Left ventricle myocardium inferior (tissue), 1 donor: ENCODE data around the gene SAV1. TPM values are rescaled to one million over a fixed set of nuclear protein-coding genes. Genes with fewer than 3 reads are reported as not detected.

ENCODE experiments used
- DNase-seq: peaks from one replicate; pipeline ENCODE4 v3.0.0-alpha.2; 2020
- H3K27ac ChIP-seq: fragments of 200-600 bp; replicated peaks from 2 replicates; pipeline ENCODE4 v1.8.0; 2021
- H3K27me3 ChIP-seq: fragments of 200-600 bp; 2 replicates; pipeline ENCODE4 v1.8.0; 2021; ENCODE audit warnings: low read depth
- H3K36me3 ChIP-seq: fragments of 200-600 bp; 2 replicates; pipeline ENCODE4 v1.8.0; 2021
- H3K4me1 ChIP-seq: fragments of 200-600 bp; 2 replicates; pipeline ENCODE4 v1.8.0; 2021
- H3K4me3 ChIP-seq: fragments of 200-600 bp; 2 replicates; pipeline ENCODE4 v1.8.0; 2021; ENCODE audit warnings: mild to moderate bottlenecking, moderate library complexity
- H3K9me3 ChIP-seq: fragments of 200-600 bp; replicated peaks from 2 replicates; pipeline ENCODE4 v1.8.0; 2021
- intact Hi-C: fragments of 100-400 bp; cut with micrococcal nuclease; formaldehyde crosslinking; loops from one replicate; pipeline ENCODE4 v1.11.0; 2022
- total RNA-seq: library from RNA; stranded (reverse); fragmentation: NEBNext Ultra II Directional; extraction: Animal tissue kit (Norgen Biotek cat#: 25700); gene quantifications from one replicate; pipeline ENCODE4 v1.2.1, GENCODE V29; 2021
- TF ChIP-seq, protein P1 (sequence below): fragments of 200-600 bp; IDR thresholded peaks from 2 replicates; pipeline ENCODE4 v1.8.0; 2021; ENCODE audit warnings: antibody characterized with exemption, mild to moderate bottlenecking, borderline replicate concordance
- donor health status: DM: no; HTN: yes; CAD: no; lungs with severe emphysema.

The SAV1 gene
- total RNA-seq, 1 donor from 2014 or later, result 29.5 TPM

DNA sequence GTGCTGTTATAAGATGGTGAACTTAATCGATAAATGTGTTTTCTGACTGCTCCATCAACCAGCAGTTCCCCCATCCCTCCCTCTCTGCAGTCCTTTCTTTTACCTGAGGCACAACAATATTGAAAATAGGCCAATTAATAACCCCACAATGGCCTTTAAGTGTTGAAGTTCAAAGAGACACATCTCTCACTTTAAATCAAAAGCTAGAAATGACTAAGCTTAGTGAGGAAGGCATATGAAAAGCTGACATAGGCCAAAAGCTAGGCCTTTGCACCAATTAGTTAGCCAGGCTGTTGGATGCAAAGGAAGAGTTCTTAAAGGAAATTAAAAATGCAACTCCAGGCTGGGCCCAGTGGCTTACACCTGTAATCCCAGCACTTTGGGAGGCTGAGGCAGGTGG lies 43.7 kb downstream of the SAV1 start:
- Histone ChIP-seq H3K27ac (no peak overlapping the region), H3K4me1 (no peaks in the 10 kb centered on the region), H3K4me3 (no peak overlapping the region), H3K9me3 (no peaks in the 10 kb centered on the region), H3K36me3 (peaks cover 3% of the 10 kb centered on the region), H3K27me3 (no peaks in the 10 kb centered on the region)
- intact Hi-C loops, result no loop called here
- TF ChIP-seq, protein P1, sequence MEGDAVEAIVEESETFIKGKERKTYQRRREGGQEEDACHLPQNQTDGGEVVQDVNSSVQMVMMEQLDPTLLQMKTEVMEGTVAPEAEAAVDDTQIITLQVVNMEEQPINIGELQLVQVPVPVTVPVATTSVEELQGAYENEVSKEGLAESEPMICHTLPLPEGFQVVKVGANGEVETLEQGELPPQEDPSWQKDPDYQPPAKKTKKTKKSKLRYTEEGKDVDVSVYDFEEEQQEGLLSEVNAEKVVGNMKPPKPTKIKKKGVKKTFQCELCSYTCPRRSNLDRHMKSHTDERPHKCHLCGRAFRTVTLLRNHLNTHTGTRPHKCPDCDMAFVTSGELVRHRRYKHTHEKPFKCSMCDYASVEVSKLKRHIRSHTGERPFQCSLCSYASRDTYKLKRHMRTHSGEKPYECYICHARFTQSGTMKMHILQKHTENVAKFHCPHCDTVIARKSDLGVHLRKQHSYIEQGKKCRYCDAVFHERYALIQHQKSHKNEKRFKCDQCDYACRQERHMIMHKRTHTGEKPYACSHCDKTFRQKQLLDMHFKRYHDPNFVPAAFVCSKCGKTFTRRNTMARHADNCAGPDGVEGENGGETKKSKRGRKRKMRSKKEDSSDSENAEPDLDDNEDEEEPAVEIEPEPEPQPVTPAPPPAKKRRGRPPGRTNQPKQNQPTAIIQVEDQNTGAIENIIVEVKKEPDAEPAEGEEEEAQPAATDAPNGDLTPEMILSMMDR, result no peak
- no peak for DNase-seq

DNA sequence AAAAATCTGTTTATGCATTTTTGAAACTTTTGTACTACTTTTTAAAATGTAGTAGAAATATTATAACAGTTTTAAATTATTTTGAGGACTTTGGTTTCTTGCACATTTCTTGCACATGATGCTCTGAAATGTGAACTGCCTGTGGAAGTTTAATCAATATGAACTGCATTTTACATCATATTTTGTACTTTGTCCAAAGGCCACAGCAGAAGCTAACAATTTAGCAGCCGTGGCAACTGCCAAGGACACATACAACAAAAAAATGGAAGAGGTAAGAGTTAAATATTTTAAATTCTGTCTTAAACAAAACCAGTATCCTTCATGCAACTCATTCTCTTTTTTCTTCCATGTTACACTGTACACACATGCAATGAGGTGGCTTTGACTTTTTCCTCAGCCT lies 45.1 kb downstream of the SAV1 start:
- H3K4me1 ChIP-seq, result no peaks in the 10 kb centered on the region
- H3K9me3 ChIP-seq, result no peaks in the 10 kb centered on the region
- DNase-seq, result no peak
- peaks cover 3% of the 10 kb centered on the region for H3K36me3 ChIP-seq
- intact Hi-C loops, result no loop called here
- H3K27me3 ChIP-seq, result no peaks in the 10 kb centered on the region
- H3K4me3 ChIP-seq, result no peak overlapping the region
- H3K27ac ChIP-seq, result no peak overlapping the region
- TF ChIP-seq, protein P1, result no peak

DNA sequence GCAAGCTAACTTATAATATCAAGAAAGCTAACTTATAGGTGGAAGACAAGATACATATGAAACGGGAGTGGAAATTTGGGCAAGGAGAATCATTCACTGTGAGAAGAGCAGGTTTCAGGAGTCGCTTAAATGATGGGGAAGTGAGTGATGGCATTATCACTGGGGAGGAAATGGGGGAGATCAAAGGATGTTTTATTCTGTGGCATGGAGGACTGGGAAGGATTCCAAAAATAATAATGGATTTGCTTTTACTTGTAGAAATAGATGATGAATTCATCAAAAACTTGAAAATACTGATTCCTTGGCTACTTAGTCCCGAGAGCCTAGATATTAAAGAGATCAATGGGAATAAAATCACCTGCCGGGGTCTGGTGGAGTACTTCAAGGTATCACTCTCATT lies 47.8 kb downstream of the SAV1 start:
- Histone ChIP-seq H3K4me1 (no peaks in the 10 kb centered on the region), H3K9me3 (peaks cover 4% of the 10 kb centered on the region), H3K27me3 (no peaks in the 10 kb centered on the region), H3K27ac (no peak overlapping the region), H3K4me3 (no peak overlapping the region), H3K36me3 (peaks cover 8% of the 10 kb centered on the region)
- no peak for DNase-seq
- intact Hi-C loops, result no loop called here
- TF ChIP-seq, protein P1, result no peak

DNA sequence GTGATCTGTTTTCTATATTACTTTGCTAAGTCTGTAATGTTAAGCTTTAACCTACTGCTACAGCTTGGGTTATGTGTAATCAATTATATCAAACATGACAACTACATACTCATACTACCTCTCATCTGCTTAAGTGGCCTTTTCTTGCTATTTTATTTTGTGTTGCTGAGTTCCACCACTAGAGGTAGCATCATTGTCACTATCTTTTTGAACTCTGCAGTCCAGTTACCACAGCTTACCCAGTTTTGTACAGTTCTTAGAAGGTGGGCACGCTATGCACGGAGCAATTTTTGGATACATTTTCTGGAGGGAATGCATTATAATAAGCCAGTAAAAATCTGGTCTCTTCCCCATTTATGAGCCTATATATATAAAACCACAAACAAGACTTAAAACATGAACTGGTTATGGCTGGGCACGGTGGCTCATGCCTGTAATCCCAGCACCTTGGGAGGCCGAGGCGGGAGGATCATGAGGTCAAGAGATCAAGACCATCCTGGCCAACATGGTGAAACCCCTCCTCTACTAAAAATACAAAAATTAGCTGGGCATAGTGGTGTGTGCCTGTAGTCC lies 48.5 kb downstream of the SAV1 start:
- intact Hi-C loops, result loop anchor here (10.0 kb wide), 1 partner anchor 95 kb away; no protein-coding TSS in a partner anchor
- Histone ChIP-seq H3K4me1 (no peaks in the 10 kb centered on the region), H3K27ac (no peak overlapping the region), H3K36me3 (peaks cover 8% of the 10 kb centered on the region), H3K27me3 (no peaks in the 10 kb centered on the region), H3K4me3 (no peak overlapping the region), H3K9me3 (peaks cover 4% of the 10 kb centered on the region)
- no peak for DNase-seq
- TF ChIP-seq, protein P1, result peak; percentile 72

DNA sequence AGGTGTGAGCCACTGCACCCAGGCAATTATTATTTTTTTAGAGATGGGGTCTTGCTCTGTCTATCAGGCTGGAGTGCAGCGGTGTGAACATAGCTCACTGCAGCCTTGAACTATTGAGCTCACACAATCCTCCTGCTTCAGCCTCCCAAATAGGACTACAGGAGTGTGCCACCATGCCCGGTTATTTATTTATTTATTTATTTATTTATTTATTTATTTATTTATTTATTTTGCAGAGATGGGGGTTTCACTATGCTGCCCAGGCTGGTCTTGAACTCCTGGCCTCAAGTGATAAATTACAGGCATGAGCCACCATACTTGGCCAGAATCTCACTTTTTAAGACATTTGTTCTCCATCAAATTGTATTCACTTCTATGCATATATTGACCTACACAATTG lies 51.8 kb downstream of the SAV1 start:
- Histone ChIP-seq H3K27ac (no peak overlapping the region), H3K9me3 (peaks cover 4% of the 10 kb centered on the region), H3K4me1 (no peaks in the 10 kb centered on the region), H3K4me3 (no peak overlapping the region), H3K36me3 (peaks cover 8% of the 10 kb centered on the region), H3K27me3 (no peaks in the 10 kb centered on the region)
- TF ChIP-seq, protein P1, result no peak
- no peak for DNase-seq
- intact Hi-C loops, result loop anchor here (10.0 kb wide), 1 partner anchor 99 kb away; no protein-coding TSS in a partner anchor
